ENCODE data around the gene ESR1. TPM values are rescaled to one million over a fixed set of nuclear protein-coding genes. Genes with fewer than 3 reads are reported as not detected.
"Not testable (repeated sequence)": the region's sequence is repeated elsewhere in the genome, so short reads cannot be mapped to it uniquely, and the experiment has no call there.

ESR1 gene
- polyA plus RNA-seq, 1 donor: 2.5 TPM

GRCh38 chr6:151899221-151899620 is 91.7 kb downstream of the ESR1 start:
- DNase-seq: not testable (repeated sequence)

- DNase-seq: not testable (repeated sequence)
Observed at GRCh38 chr6:151899796-151900195, 92.3 kb downstream of the ESR1 start.

GRCh38 chr6:151900256-151900655 is 92.8 kb downstream of the ESR1 start:
- DNase-seq: no peak

- DNase-seq: no peak
Observed at GRCh38 chr6:151901009-151901411, 93.5 kb downstream of the ESR1 start.

- no peak for DNase-seq
Observed at GRCh38 chr6:151904631-151905030, 97.1 kb downstream of the ESR1 start.

- DNase-seq: no peak
Observed at GRCh38 chr6:151905072-151905471, 97.6 kb downstream of the ESR1 start.

GRCh38 chr6:151905854-151906253 is 98.4 kb downstream of the ESR1 start:
- DNase-seq: no peak

GRCh38 chr6:151911401-151911800 is 103.9 kb downstream of the ESR1 start:
- no peak for DNase-seq

GRCh38 chr6:151914484-151914883 is 107.0 kb downstream of the ESR1 start:
- DNase-seq: no peak

- no peak for DNase-seq
Observed at GRCh38 chr6:151916075-151916474, 108.6 kb downstream of the ESR1 start.

- DNase-seq: no peak
Observed at GRCh38 chr6:151916680-151917164, 109.2 kb downstream of the ESR1 start.

- DNase-seq: no peak
Observed at GRCh38 chr6:151917531-151918329, 110.2 kb downstream of the ESR1 start.

GRCh38 chr6:151940307-151940706 is 132.8 kb downstream of the ESR1 start:
- no peak for DNase-seq

GRCh38 chr6:151948002-151948743 is 140.7 kb downstream of the ESR1 start:
- DNase-seq: peak; percentile 0

- DNase-seq: no peak
Observed at GRCh38 chr6:151958332-151958731, 150.8 kb downstream of the ESR1 start.

- no peak for DNase-seq
Observed at GRCh38 chr6:151959086-151959485, 151.6 kb downstream of the ESR1 start.

GRCh38 chr6:151961809-151962208 is 154.3 kb downstream of the ESR1 start:
- DNase-seq: no peak

- no peak for DNase-seq
Observed at GRCh38 chr6:151962246-151962846, 154.9 kb downstream of the ESR1 start.

GRCh38 chr6:151963001-151963400 is 155.5 kb downstream of the ESR1 start:
- no peak for DNase-seq

- not testable (repeated sequence) for DNase-seq
Observed at GRCh38 chr6:151964412-151964811, 156.9 kb downstream of the ESR1 start.

- no peak for DNase-seq
Observed at GRCh38 chr6:151974061-151974617, 166.7 kb downstream of the ESR1 start.

GRCh38 chr6:151975795-151976194 is 168.3 kb downstream of the ESR1 start:
- no peak for DNase-seq

GRCh38 chr6:151988199-151988598 is 180.7 kb downstream of the ESR1 start:
- DNase-seq: not testable (repeated sequence)
